HG02610 (cell line): ENCODE measurements around the gene GDF15.

Experiments used
- ATAC-seq: cut with Tn5 transposase; IDR thresholded peaks from one replicate; pipeline ENCODE4 v1.9.1; 2021; ENCODE audit warnings: mild to moderate bottlenecking, moderate library complexity; ENCODE audit not compliant: unreplicated experiment

Gene GDF15

GRCh38 chr19:18428787-18429674 is 43.1 kb downstream of the GDF15 start:
- peak; percentile 56 for ATAC-seq

DNA sequence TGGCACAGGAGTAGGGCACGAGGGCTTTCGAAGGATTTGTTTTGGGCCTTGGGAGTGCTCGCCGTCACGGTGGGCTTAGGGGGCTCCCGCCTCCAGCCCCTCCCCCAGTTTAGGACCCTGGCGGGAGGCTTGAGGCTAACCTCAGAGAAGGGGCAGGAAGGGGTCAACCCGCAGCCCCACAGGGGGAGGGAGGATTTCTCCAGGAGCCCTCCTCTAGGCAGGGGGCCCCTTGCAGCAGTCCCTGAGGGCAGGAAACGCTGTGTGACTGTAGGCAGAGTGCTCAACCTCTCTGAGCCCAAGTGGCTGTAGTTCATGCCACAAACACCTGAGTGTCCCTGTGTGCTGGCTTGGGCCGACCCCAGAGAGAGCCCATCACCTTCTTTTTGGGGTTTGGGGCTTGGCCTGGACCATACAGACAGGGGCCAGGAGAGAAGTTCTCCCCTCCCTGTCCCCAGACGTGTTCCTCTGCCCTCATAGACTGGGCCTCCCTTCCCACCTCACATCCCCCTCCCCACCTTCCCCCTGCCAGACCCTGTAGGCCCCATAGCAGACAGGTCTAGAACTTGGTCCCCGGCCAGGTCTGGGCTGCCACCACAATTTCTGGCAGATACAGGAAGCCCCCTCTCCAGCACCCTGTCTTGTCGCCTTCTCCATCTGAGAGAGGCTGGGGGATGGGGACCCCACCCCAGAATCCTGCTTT is 43.9 kb downstream of the GDF15 start:
- ATAC-seq = no peak

DNA sequence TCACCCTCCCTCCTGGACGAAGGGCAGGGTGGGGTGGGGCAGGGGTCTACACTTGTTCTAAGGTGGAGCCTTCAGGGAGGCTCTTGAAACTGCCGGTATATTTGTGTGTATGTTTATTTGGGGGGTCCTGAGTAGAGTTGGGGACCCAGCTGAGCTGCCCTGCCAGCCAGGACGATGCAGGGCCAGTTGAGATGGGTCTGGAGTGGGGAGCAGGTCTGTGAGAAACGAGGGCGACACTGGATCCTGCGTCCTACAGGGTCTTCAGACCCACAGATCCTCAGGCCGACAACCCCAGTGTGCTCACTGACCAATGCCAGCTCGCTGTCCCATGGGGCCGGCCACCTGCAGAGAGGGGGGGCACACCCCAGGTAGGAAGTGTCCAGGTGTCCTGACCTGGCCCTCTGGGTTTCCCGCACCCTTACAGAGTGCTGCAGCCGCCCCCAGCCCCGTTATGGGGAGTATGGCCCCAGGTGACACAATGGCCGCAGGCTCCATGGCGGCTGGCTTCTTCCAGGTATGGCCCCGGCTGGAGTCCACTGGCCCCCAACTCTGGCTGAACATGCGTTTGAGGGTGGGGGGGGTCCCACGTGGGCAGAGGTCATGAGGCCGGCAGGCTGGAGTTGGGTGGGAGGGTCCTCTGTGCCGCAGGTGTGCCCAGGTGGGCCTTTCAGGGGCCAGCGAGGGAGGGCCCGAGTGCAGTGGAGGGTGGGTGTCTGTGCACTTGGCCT is 44.6 kb downstream of the GDF15 start:
- ATAC-seq = no peak

DNA sequence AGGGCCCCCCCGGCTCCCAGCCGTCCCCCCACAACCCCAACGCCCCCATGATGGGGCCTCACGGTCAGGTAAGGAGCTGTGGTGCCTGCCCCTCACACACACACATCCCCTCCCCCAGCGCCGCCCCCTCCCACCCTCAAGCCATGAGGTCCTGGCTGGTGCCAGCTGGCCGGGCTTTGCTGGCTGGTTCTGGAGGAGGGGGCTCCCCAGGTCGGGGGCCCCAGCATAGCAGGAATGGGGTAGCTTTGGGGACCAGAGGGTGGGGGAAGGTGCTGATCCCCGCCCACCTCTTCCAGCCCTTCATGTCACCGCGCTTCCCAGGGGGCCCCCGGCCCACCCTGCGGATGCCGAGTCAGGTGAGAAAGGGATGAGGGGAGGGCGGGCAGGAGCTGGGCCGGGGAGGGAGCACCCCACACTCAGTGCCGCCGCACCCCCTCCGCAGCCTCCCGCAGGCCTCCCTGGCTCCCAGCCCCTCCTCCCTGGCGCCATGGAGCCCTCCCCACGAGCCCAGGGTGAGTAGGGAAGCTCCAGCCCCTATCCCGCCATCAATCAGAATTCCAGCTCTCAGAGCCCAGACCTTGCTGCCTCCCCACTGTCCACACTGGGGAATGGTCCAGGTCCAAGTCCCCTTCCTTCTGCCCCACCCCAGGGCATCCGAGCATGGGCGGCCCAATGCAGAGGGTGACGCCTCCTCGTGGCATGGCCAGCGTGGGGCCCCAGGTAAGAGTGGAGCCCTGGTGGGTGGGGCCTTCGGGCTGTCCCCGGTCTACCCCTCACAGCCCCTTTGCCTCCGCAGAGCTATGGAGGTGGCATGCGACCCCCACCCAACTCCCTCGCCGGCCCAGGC is 45.6 kb downstream of the GDF15 start:
- ATAC-seq = no peak

DNA sequence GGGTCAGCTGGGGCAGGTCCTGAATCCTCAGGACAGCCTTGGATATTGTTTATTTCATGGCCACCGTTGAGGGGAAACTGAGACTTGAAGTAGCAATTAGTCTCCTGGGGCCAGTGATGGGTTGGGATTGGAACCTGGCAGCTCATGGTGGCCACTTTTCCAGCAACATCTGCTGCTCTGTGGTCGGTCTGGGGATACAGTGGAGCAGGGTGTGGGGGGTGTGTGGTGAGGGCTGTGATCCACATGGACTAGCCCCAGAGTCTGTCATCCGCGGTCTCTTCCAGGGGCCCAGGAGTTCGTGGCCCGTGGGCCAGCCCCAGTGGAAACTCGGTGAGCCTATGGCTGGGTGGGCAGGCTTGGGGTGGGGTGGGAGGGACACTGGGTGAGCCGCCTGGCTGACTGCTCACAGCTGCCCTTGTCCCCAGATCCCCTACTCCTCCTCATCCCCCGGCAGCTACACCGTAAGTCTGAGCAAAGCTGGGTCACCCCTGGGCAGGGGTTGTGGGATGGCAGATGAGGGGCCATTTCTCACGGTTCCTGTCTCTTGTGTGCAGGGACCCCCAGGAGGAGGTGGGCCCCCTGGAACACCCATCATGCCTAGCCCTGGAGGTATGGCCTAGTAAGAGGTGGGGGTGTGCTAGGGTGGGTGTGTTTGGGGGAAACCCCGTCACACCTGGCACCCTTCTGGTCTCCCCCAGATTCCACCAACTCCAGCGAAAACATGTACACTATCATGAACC is 46.5 kb downstream of the GDF15 start:
- no peak for ATAC-seq

- no peak for ATAC-seq
Measured at GRCh38 chr19:18433015-18433691, 47.2 kb downstream of the GDF15 start.

- ATAC-seq = no peak
Measured at GRCh38 chr19:18433735-18434398, 47.9 kb downstream of the GDF15 start.

GRCh38 chr19:18434411-18435175 is 48.6 kb downstream of the GDF15 start:
- no peak for ATAC-seq

DNA sequence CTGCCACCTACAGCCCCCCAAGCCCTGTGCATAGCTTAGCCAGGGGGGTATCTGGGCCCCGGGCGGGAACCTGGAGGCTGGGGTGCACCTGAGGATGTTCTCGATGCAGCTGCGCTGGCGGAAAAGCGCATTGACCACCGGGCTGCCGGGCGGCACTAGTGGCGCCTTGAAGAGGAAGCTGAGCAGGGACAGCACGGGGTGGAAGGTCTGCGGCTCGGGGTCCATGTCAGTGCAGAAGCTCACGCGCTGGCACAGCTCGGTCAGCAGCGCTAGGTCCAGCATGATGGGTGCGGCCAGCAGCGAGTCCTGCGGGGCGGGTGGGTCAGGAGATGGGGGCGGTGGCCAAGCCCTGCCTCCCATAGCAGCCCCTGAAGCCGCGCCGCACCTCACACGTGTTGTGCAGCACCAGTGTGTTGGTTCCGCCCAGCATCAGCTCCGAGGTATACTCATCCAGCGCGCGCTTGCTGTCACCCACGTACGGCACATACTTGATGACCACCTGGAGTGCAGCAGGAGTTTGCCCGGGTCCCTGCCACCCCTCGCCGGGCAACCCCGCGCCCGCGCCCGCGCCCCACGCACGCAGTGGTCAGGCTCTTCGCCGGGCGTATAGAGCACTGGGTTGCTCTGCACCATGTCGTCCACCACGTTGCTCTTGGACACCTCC is 49.4 kb downstream of the GDF15 start:
- no peak for ATAC-seq

- ATAC-seq = no peak
Measured at GRCh38 chr19:18435842-18436670, 50.1 kb downstream of the GDF15 start.

GRCh38 chr19:18436671-18437490 is 50.9 kb downstream of the GDF15 start:
- peak; percentile 41 for ATAC-seq

DNA sequence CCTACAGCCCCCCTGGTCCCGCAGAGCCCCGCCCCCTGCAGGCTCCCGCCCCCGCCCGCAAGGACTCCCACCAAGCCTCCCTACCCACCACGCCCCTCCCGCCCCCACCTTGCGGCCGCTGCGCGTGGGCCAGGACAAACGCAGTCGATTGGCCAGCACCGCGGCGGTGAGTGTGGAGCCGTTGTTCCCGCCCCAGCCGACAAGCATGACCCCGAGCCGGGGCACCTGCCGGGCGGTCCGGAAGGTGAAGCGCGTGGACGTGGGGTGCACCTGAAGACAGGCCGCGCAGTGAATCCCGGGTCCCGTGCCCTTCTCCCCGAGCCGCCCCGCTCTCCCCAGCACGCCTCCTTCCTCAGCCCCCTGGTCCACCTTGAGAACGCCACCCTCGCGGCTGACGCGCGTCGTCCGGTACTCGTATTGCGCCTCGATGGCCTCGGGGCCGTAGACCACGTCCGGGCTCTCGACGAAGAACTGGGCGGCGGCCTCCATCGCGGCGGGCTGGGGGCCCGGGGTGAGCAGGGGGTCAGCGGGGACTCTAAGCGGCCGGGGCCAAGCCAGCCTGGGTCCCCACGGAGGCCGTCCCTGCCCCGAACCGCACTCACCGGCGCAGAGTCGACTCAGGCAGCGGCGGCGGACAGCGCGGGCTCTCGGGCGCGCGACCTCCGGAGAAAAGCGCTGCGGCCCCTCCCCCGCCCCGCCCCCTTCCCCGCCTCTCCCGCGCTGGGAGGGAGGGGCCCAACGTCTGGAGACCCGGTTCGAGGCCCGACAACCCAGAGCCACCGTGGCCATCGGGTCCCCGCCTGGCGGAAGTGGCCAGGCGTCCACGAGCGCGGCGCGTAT is 51.8 kb downstream of the GDF15 start, which contains the start of gene ISYNA1:
ISYNA1 (minus strand) TSS at position 643 of the 840 bp plus-strand sequence; CDS start at position 489, 154 bp downstream.
- ATAC-seq = no peak

GRCh38 chr19:18438331-18439024 is 52.5 kb downstream of the GDF15 start:
- no peak for ATAC-seq
